ENCODE measurements around the gene BRSK2. TPM values are rescaled to one million over a fixed set of nuclear protein-coding genes. Genes with fewer than 3 reads are reported as not detected.
A peak's percentile ranks its signal among the peaks of the same experiment; 100 is the strongest.
"Not testable (repeated sequence)": the region's sequence is repeated elsewhere in the genome, so short reads cannot be mapped to it uniquely, and the experiment has no call there.

Gene BRSK2
- total RNA-seq: 0.38 and 0.39 TPM in 2 replicates

- no peak for DNase-seq (ENCODE audit: low read depth in 2 of 2)
These were observed at the start of gene BRSK2 for GRCh38 chr11:1389932-1390568. BRSK2 (plus strand) TSS chr11:1389934; CDS start chr11:1390285, 351 bp downstream.

GRCh38 chr11:1340111-1340510 is 49.6 kb upstream of the BRSK2 start:
- DNase-seq (ENCODE audit: low read depth in 2 of 2): no peak

GRCh38 chr11:1341226-1341625 is 48.5 kb upstream of the BRSK2 start:
- not testable (repeated sequence) for DNase-seq (ENCODE audit: low read depth in 2 of 2)

- peak in 1 of 2 donors; percentile 27 for DNase-seq (ENCODE audit: low read depth in 2 of 2)
These were observed 47.7 kb upstream of the BRSK2 start for GRCh38 chr11:1341928-1342524.

GRCh38 chr11:1342946-1343345 is 46.8 kb upstream of the BRSK2 start:
- DNase-seq (ENCODE audit: low read depth in 2 of 2): no peak

GRCh38 chr11:1343391-1344055 is 46.2 kb upstream of the BRSK2 start:
- no peak for DNase-seq (ENCODE audit: low read depth in 2 of 2)

- DNase-seq (ENCODE audit: low read depth in 2 of 2): no peak
These were observed 45.6 kb upstream of the BRSK2 start for GRCh38 chr11:1344056-1344635.

GRCh38 chr11:1345737-1346513 is 43.8 kb upstream of the BRSK2 start:
- DNase-seq (ENCODE audit: low read depth in 2 of 2): no peak

- DNase-seq (ENCODE audit: low read depth in 2 of 2): no peak
These were observed 42.9 kb upstream of the BRSK2 start for GRCh38 chr11:1346669-1347390.

GRCh38 chr11:1347411-1347999 is 42.2 kb upstream of the BRSK2 start:
- DNase-seq (ENCODE audit: low read depth in 2 of 2): not testable (repeated sequence)

- no peak for DNase-seq (ENCODE audit: low read depth in 2 of 2)
These were observed 41.5 kb upstream of the BRSK2 start for GRCh38 chr11:1348146-1348795.

GRCh38 chr11:1348796-1349326 is 40.9 kb upstream of the BRSK2 start:
- no peak for DNase-seq (ENCODE audit: low read depth in 2 of 2)

- no peak for DNase-seq (ENCODE audit: low read depth in 2 of 2)
These were observed 40.2 kb upstream of the BRSK2 start for GRCh38 chr11:1349327-1350041.

GRCh38 chr11:1350086-1350725 is 39.5 kb upstream of the BRSK2 start:
- no peak for DNase-seq (ENCODE audit: low read depth in 2 of 2)

GRCh38 chr11:1351278-1351937 is 38.3 kb upstream of the BRSK2 start:
- DNase-seq (ENCODE audit: low read depth in 2 of 2): no peak

- no peak for DNase-seq (ENCODE audit: low read depth in 2 of 2)
These were observed 36.9 kb upstream of the BRSK2 start for GRCh38 chr11:1352696-1353382.

GRCh38 chr11:1353383-1354124 is 36.2 kb upstream of the BRSK2 start:
- DNase-seq (ENCODE audit: low read depth in 2 of 2): no peak

Data from dermis microvascular lymphatic vessel endothelial cell (primary cell).